Measurements from ENCODE around the gene CARMIL1. TPM values are rescaled to one million over a fixed set of nuclear protein-coding genes. Genes with fewer than 3 reads are reported as not detected.
A peak's percentile ranks its signal among the peaks of the same experiment; 100 is the strongest.

Gene CARMIL1
- total and polyA plus RNA-seq, 8 donors: 5.9 to 9.4 (median 7.8) TPM

DNA sequence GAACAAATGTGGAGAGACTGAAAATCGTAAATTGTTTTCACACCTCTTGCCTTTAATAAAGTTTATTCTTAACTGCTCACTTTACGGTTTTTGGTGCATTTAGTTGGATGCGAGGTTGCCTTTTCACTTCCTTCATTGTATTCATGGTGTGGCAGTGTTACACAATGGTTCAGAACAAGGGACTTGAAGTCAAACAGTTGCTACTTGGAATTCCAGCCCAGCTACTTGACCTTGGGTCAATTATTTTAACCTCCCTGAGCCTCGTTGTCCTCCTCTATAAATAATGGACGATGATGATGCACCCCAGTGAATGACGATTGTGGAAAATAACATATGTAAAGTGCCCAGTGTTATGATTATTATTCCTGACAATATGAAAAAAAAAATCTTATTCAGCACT lies 72.3 kb downstream of the CARMIL1 start:
- intact Hi-C loops (cut with DNase I): no loop called here
- WGBS, 2 donors: 80 to 82% methylated on average over 6 of the region's 6 CpGs
- H3K4me3 ChIP-seq: no peak overlapping the region
- no peak for FAIRE-seq
- no peaks in the 10 kb centered on the region for H3K9me3 ChIP-seq
- no peaks in the 10 kb centered on the region for H3K4me1 ChIP-seq
- H3K27me3 ChIP-seq: no peaks in the 10 kb centered on the region
- no peaks in the 10 kb centered on the region for H3K36me3 ChIP-seq
- no peak for DNase-seq
- no peak for ATAC-seq
- no peak overlapping the region for H3K27ac ChIP-seq
- TF ChIP-seq, protein P1, sequence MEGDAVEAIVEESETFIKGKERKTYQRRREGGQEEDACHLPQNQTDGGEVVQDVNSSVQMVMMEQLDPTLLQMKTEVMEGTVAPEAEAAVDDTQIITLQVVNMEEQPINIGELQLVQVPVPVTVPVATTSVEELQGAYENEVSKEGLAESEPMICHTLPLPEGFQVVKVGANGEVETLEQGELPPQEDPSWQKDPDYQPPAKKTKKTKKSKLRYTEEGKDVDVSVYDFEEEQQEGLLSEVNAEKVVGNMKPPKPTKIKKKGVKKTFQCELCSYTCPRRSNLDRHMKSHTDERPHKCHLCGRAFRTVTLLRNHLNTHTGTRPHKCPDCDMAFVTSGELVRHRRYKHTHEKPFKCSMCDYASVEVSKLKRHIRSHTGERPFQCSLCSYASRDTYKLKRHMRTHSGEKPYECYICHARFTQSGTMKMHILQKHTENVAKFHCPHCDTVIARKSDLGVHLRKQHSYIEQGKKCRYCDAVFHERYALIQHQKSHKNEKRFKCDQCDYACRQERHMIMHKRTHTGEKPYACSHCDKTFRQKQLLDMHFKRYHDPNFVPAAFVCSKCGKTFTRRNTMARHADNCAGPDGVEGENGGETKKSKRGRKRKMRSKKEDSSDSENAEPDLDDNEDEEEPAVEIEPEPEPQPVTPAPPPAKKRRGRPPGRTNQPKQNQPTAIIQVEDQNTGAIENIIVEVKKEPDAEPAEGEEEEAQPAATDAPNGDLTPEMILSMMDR (IDR thresholded peaks at IDR 0.05): no peak

DNA sequence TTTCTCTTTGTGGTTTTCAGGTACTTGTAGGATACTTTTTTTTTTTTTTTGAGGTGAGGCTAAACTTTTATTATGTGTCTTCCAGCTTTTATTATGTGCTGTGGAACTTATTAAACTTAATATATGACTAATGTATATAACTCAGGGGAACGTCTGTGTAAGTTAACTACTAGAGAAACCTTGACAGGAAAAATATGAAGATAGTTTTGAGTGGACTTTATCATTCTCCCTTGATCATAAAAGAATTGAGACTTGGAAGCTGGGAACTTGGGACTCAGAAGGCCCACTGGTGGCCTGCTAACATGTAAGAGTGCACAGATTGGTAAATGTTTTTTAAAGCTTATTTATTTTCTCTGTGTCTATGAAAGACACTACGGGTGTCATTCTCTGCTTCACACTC lies 73.1 kb downstream of the CARMIL1 start:
- ATAC-seq (no peak), FAIRE-seq (no peak), DNase-seq (no peak)
- Histone ChIP-seq H3K27me3 (no peaks in the 10 kb centered on the region), H3K9me3 (no peaks in the 10 kb centered on the region), H3K27ac (no peak overlapping the region), H3K4me1 (no peaks in the 10 kb centered on the region), H3K36me3 (no peaks in the 10 kb centered on the region), H3K4me3 (no peak overlapping the region)
- WGBS, 2 donors: 72 to 73% methylated on average over 2 of the region's 2 CpGs
- TF ChIP-seq, protein P1 (IDR thresholded peaks at IDR 0.05): no peak
- intact Hi-C loops (cut with DNase I): no loop called here

DNA sequence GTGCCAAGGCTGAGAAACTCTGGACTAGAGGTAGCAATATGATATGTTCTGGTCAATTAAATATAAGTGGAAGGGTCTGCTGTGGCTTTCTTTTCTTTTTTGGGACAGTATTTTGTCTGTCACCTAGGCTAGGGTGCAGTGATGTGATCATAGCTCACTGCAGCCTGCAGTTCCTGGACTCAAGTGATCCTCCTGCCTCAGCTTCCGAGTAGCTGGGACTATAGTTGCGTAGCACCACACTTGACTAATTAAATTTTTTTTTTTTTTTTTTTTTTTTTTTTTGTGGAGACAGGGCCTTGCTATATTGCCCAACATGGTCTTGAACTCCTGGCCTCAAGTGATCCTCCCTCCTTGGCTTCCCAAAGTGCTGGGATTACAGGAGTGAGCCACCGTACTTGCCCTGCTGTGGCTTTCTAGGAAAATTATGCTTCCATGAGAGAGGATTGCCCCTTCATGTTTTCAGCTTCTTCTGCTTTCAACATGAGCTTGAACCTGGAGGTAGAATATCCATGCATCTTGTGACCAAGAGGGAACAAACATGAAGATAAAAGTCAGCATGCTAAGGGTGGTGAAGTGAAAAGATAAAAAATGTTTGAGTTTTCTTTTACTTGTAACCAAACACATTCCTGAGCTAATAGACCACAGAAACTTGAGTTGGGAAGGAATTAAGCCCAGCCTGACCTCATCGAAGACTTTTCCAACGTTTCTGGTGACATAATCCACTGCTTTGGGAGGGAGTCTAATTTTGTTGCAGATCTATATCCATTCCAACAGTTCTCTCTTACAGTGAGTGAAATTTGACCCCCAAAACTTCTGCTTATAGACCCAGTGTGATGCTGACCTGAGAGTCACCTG lies 75.1 kb downstream of the CARMIL1 start:
- H3K36me3 ChIP-seq: no peaks in the 10 kb centered on the region
- 81 to 87% methylated on average over 5 of the region's 5 CpGs for WGBS, 2 donors
- no peaks in the 10 kb centered on the region for H3K4me1 ChIP-seq
- H3K4me3 ChIP-seq: no peak overlapping the region
- no peak overlapping the region for H3K27ac ChIP-seq
- DNase-seq: no peak
- TF ChIP-seq, protein P1 (IDR thresholded peaks at IDR 0.05): no peak
- intact Hi-C loops (cut with DNase I): no loop called here
- peak in 1 of 4 donors; percentile 23 for ATAC-seq
- no peak for FAIRE-seq
- no peaks in the 10 kb centered on the region for H3K9me3 ChIP-seq
- no peaks in the 10 kb centered on the region for H3K27me3 ChIP-seq

DNA sequence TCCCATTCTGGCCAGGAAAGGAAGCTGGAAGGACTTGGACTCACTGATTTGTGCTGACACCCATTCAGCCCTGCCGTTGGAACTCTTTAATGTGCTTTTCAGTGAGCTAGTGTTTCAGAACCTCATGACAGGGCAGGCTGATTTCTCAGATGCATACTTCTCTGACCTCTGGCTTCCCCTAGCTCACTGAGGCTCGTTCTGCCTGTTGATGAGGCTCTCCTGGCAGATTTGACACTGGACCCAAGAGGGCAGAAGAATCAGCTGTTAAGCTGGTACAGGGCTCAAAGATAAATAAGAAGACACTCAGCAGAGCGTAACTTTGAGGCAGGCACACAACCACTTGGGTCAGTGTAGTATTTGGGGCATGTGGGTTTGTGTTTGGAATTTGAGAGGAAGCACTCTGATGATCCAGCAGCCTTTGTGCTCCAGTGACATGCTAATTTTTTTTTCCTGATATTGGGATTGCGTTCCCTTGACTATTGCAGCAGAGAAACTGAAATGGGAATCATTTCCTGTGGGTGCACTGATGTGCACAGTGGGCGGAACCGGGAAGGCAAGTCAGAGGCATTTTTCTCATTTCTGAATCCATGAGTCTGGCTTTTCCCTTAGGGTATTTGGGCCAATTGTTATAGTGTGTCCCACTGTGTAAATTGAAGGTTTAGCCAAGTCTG lies 80.2 kb downstream of the CARMIL1 start:
- ATAC-seq (peak in 3 of 4 donors; percentile 63 to 75 (median 69)), DNase-seq (no peak), FAIRE-seq (no peak)
- TF ChIP-seq, protein P1 (IDR thresholded peaks at IDR 0.05): no peak
- H3K4me3 ChIP-seq: no peak overlapping the region
- no peaks in the 10 kb centered on the region for H3K9me3 ChIP-seq
- peak overlapping the region in 2 of 4 donors; percentile 1 to 51 for H3K27ac ChIP-seq
- intact Hi-C loops (cut with DNase I): no loop called here
- 60 to 67% methylated on average over 6 of the region's 6 CpGs for WGBS, 2 donors
- H3K27me3 ChIP-seq: no peaks in the 10 kb centered on the region
- no peaks in the 10 kb centered on the region for H3K4me1 ChIP-seq
- H3K36me3 ChIP-seq: no peaks in the 10 kb centered on the region

Data from pancreas (tissue), 10 donors.